Measurements from ENCODE around the gene FOXO1.
A peak's percentile ranks its signal among the peaks of the same experiment; 100 is the strongest.

Gene FOXO1

DNA sequence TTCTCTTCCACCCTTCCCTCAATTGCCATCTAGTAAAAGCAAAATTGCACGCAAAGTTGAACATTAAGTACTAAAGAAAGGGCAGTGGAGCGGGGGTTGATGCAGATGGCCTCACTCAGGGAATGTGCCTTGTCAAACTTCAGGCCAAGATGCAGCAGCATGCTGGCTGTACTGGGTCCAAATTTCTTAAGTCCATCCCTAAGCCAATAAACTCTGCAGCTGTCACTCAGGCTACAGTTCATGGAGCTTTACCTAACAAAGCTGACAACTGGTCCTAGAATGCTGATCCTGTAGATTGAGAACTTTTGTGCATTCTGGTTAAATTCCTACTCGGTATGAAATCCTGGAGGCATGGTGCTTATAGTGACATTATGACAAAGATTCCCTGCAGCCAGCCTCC, 88.4 kb downstream of the FOXO1 start:
- DNase-seq (ENCODE audit: low spot score), result peak; percentile 69

- DNase-seq (ENCODE audit: low spot score), result no peak
Observed at GRCh38 chr13:40576369-40576768, 90.1 kb downstream of the FOXO1 start.

DNA sequence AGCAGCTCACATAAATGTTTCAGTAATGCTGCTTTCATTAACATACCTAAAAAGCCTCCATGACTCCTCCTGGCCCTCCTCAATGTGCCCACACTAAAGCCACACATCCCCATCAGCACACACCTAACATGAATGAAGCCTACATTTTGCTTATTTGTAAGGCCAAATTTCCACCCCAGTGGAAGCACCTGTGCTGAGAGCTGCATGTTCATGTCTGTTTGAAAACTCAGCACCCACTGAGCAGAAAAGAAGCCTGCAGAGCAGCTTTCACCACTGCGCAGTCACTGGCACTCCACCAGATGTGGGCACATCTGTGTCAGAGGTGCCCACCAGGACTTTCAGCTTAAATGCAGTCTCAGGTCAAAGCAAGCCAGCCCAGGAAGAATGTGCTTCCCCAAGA, 93.5 kb downstream of the FOXO1 start:
- DNase-seq (ENCODE audit: low spot score), result no peak

DNA sequence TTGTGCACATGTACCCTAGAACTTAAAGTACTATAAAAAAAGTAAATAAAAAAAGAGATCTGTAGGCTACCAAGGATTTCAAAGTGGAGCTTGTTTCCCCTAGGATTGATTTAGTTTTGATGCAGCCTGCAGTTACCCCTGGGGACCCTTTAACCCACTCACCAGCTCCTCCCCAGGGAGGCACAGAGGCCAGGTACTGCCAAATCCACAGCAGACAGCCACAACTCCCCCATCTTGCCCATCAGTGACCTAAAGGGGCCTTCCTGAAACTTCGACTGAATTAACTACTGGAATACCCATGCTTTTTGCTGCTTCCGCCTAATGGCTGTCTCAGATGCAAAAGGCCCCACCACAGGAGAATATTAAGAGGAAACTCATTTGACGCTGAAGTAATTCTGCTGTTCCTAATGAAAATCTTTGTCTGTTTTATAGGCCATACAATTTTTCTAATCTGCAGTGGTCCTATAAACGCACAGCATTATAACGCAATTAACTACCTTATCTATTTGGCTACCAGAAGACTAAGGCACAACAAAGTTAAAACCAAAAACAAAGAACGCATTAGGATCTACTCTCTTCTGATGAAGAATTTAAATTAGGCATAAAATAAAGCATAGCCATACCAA, 95.0 kb downstream of the FOXO1 start:
- DNase-seq (ENCODE audit: low spot score), result no peak

- no peak for DNase-seq (ENCODE audit: low spot score)
Observed at GRCh38 chr13:40570930-40571329, 95.5 kb downstream of the FOXO1 start.

DNA sequence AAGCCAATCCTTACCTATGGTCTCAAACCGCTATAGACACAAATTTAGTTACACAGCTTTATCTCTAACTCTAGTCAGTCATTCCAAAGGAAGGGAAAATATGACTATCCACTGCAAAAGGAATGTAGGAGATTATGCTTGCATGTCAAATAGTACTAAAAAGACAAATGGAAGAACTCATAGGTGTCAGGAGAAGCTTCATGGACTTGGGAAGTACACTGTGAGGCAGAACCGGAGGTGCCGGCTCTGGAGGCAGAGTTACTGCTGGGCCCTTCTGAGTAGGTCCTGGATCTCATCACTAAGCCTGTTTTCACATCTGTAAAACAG, 97.5 kb downstream of the FOXO1 start:
- DNase-seq (ENCODE audit: low spot score), result no peak

DNA sequence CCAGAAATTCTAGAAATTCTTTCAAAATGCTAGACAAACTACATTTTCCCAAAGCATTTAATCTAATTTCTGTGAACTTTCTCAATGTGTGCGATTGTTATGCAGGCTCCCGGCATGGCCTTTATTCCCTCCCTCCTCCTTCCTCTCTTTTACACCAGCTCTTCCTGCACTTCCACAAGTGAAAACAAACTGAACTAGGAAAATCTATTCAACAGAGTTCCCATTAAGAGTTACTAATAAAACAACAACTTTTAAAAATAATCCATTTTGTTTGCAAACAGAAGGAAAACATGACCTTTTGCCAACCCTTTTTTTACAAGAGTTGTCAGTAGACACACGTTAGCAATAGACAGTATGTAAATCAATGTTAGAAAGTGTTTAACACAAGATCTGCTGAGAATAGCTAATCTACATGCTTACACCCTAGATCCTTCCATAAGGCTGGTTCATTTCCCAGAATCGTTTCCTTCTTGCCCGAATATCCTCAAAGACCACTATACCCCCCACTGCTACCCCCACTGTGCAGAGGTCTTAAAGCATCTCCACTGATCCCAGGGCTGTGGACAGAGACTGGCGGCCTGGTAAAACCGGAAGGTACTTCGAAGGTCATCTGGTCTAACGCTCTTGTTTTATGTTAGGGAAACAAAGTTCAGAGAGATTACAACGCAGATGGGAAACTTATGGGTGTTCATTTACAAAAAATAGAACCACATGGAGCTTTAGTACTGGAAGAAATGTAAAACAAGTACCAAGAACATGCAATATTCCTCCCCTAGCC, 98.0 kb downstream of the FOXO1 start:
- no peak for DNase-seq (ENCODE audit: low spot score)

- no peak for DNase-seq (ENCODE audit: low spot score)
Observed at GRCh38 chr13:40566811-40567210, 99.6 kb downstream of the FOXO1 start.

DNA sequence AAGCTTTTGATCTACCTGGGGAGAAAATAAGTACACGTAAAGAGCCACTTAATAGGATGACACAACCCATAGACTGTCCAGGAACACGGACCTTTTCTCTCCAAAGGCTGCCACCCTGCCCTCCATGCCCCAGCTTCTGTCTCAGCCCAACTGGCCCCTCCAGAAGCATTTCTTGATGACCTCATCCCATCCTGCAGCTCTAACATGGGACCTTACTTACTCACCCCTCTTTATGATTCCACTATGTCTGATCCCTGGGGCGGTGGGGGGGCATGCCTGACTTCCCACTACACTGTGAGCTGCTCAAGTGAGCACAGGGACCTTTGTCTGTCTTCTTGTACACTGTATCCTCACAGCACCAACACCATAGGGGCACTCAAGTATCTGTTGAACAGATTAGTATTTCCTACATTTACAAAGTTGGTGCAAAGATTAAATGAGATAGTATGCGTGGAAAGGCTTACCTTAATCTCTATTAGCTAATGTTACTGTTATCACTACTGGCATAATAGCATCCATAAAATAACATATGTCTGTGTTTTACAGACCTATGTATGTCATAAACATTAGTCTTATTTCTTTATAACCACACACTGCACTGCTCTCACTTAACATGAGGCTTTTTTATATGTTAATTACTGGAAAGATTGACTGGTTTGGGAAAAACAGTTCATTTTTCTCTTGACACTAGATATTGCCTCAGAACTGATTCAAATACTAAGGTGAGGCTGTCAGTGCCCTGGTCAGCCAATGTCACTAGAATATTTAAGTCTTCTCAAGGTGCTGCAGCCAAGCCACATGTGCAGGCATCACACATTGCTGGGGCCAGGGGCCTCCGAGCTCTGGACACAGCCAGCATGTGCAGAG, 100.9 kb downstream of the FOXO1 start:
- DNase-seq (ENCODE audit: low spot score), result peak; percentile 63

- DNase-seq (ENCODE audit: low spot score), result no peak
Observed at GRCh38 chr13:40564342-40565001, 102.0 kb downstream of the FOXO1 start.

DNA sequence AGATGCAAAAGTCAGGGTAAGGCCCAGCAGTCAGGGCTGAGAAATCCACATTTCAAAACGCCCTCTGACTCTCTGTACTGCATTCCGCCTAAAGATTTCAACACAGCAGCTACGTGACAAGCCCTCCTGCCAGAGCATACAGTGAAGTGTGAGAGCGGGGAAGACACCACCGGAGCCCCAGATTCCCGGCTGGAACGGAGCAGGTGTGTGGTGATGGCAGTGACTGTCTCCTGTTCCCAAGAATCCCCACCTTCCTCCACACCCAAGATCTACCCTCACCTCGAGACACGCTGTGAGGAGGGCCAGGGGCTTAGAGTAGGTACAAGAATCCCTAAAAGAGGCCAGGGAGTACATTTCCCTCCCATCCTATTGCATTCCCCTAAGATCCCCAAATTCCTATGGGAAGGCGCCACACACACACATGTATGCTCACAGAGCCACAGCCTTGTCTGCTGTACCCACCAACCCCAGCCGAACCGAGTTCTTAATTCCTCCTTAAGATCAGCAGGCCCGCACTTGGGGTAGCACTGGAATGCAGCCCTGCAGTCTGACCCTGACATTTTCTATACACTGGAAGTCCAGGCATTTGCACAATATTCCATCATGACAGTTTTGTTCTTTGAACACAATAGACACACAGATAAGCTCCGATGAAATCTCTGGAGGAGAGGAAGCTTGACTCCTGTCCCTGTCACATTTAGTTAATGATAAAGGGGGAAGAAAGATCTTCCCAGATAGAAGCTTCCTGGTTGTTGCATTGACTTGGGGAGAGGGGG, 102.9 kb downstream of the FOXO1 start:
- peak; percentile 29 for DNase-seq (ENCODE audit: low spot score)

DNA sequence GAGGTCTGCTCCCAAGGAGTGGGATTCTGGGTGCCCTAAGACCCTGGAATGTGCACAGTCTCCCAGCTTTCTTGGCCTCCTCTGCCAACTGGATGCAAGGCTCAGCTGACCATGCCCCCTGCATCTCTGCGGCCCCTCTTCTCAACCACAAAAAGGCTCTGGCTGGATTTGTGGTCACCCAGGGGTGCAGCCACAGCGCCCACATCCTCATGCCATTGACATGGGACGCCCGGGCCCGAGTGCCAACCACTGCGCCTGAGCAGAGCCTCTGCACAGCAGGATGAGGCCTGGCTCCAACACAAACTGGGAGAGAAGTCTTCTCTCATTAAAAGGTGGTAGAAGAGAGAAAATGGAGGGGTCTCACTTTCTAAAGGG, 103.5 kb downstream of the FOXO1 start:
- peak; percentile 71 for DNase-seq (ENCODE audit: low spot score)

- no peak for DNase-seq (ENCODE audit: low spot score)
Observed at GRCh38 chr13:40559915-40560314, 106.5 kb downstream of the FOXO1 start.

DNA sequence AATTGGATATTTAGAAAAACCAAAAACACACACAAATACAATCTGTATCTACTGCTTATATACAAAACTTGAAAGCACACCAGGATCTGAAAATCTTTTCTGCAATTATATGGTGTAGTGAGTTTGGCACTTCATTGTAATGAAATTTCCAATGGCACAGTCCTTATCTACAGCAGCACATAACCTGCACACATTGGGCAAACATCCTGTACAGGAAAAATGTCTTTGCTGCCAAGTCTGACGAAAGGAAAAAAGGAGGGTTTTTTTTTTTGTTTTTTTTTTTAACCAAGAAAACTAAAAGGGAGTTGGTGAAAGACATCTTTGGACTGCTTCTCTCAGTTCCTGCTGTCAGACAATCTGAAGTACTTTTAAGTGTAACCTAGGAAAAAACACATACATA, 107.8 kb downstream of the FOXO1 start:
- DNase-seq (ENCODE audit: low spot score), result no peak

DNA sequence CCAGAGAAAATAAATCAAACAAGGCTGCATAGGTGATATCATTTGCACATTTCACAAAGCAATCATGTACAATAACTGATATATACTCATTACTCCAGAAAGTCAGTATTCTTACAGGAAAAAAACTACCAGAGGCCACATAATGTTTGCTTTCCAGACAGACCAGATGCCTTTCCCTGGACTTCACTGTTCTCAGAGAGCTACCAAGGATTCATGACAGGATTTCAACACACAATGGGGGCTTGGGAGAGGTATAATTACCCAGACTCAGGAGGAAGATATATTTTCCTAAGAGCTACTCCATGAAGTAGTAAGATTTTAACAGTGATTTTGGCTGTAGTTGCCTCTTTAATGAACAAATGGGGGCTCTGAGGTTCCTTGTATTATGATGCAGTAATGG, 110.0 kb downstream of the FOXO1 start:
- DNase-seq (ENCODE audit: low spot score), result no peak

DNA sequence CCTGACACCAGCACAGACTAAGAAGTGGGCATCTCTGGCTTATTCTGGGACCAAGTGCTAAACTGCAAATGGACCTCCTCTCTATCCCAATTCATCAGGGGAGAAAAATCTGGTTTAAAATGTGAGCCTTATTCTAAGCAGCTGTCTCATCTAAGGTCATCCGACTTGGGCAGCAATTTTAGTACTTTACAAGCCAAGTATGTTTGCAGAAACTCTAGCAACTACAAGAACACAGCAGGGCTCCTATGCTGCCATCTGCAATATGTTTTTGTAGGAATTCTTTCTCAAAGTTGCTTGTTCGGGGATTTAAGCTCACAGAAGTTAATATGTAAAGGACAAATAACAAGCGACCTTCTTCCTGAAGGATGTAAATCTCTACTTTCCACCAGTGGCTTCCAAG, 113.1 kb downstream of the FOXO1 start:
- no peak for DNase-seq (ENCODE audit: low spot score)

- no peak for DNase-seq (ENCODE audit: low spot score)
Observed at GRCh38 chr13:40552895-40553294, 113.5 kb downstream of the FOXO1 start.

- peak; percentile 70 for DNase-seq (ENCODE audit: low spot score)
Observed at GRCh38 chr13:40550130-40550529, 116.3 kb downstream of the FOXO1 start.

- DNase-seq (ENCODE audit: low spot score), result no peak
Observed at GRCh38 chr13:40549500-40550094, 116.8 kb downstream of the FOXO1 start.

DNA sequence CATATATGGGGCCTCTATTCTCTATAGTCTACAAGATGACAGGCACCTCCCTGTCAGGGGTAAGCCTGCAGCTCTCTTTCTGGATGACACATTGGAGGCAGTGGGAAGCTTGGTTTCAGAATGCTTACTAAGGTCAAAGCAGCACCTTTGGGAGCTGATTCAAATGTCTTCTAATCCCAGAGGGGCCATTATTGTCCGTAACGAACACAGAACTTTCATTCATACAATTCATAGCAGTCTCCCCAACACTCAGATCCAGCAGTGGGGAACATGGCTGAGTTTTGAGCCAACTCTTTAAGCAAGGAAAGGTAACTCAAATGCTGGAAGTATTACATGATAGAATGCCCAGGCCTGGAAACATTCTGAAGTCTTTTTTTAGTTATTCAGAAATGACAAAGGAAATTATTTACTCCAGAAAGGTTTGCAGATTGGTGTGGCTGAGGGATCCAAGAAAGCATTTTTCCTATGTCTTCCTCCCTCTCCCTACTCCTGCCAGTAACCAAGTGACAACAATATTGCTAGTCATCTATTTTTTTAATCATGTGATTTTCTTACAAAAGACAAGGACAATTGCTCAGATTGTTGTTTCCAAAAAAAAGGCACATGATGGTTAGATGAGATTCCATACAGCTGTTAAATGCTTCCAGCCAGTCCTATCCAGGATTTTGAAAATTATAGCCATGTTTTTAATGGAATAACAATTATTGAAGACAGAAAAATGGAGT, 118.7 kb downstream of the FOXO1 start:
- DNase-seq (ENCODE audit: low spot score), result no peak

- no peak for DNase-seq (ENCODE audit: low spot score)
Observed at GRCh38 chr13:40546047-40546446, 120.4 kb downstream of the FOXO1 start.

Measured in kidney tubule cell (primary cell).